CD4-positive, alpha-beta T cell treated with Interleukin-6 at 100 ng/mL for 8 hours (primary cell): ENCODE results near the gene TRAFD1.
"Not testable (repeated sequence)": the region's sequence is repeated elsewhere in the genome, so short reads cannot be mapped to it uniquely, and the experiment has no call there.

Experiments used
- DNase-seq: peaks from one replicate; pipeline ENCODE4 v3.0.0-alpha.2; 2020; ENCODE audit warnings: mixed read lengths, low spot score

TRAFD1 gene, protein sequence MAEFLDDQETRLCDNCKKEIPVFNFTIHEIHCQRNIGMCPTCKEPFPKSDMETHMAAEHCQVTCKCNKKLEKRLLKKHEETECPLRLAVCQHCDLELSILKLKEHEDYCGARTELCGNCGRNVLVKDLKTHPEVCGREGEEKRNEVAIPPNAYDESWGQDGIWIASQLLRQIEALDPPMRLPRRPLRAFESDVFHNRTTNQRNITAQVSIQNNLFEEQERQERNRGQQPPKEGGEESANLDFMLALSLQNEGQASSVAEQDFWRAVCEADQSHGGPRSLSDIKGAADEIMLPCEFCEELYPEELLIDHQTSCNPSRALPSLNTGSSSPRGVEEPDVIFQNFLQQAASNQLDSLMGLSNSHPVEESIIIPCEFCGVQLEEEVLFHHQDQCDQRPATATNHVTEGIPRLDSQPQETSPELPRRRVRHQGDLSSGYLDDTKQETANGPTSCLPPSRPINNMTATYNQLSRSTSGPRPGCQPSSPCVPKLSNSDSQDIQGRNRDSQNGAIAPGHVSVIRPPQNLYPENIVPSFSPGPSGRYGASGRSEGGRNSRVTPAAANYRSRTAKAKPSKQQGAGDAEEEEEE

DNA sequence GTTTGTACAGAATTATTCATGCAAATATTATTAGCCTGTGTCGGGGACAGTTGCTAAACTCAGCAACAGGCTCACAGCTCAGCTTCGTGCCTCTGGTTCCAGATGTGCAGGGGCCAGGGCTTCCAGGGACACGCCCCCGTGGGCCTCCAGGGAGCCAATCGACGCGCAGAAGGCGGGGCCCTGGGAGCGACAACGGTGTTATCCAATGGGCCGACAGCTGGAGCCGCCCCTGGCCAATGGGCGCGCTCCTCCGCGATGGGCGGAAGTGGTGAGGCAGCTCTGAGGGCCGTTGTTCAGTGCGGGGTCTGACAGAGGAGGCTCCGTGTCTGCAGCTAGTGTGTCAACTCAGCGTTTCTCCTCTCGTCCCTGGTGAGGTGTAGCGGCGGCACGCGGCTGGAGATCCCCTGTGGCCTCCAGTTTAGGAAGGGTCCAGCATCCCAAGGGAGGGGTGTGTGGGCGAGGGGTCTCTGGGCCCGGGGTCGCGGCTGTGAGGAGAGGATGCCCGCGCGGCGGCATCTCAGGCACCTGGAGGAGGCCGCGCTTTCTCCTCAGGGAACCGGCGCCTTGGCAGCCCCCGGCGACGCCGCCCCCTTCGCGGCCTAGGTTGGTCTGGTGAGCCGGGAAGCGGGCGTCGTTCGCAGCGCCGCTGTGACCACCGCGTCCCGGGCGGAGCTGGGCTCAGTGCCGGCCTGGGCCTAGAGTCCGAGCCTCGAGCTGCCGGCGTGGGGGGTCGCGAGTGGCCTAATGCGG lies at the start of gene TRAFD1:
Gene TRAFD1, plus strand, starts transcription at position 311 of the 750 bp plus-strand sequence. CDS start 4,963 bp downstream, outside the sequence.
- peak; percentile 97 for DNase-seq

DNA sequence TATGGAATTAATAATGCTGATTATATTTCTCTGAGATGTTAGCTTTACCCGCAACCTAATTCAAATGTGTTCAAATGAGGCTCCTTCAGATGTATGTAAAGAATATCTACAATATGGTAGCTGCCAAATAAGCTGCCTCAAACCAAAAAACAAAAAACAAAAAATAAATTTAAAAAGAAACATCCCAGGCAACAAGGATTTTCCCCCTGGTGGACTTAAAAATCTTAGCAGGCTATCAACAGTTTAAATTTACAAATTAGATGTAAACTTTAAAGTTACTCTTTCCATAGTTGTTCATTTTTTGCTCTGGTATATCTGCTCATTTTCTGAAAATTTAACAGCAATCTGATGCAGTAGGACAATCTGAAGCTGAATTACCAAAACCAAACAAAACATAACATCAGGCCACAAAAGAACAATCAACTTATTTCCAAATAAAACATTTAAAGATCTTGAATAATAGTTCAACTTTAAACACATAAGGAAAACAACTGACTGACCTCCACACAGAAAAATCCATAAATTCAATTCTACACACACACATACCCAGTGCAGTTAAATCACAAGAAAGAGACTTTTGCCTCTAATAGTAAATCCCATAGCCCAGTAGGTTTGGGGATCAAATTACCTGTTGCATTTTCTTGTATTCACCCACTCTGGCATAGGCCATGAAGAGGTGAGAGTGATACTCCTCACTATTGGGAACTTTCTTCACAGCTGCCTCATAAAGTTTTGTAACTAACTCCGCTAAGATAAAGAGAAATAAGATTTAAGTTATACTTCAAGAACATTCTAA lies 38.1 kb upstream of the TRAFD1 start:
- DNase-seq = no peak

DNA sequence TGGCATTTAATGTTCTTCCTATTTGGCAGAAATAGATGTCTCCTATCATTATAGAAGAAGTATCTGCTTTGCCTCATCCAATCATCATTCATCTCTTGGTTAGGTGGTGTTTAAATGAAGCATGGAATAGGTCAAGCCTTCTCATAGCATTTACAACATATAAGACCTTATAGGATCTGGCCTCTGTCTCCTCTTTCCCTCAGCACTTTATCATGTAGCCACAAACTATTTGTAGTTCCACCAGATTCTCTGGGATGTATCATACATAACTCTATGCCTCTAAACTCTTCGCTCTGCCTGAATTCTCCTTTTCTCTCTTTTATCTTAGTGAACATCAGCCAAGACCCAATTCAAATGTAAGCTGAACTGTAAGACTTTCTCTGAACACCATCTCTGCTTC lies 37.5 kb upstream of the TRAFD1 start:
- DNase-seq = no peak

DNA sequence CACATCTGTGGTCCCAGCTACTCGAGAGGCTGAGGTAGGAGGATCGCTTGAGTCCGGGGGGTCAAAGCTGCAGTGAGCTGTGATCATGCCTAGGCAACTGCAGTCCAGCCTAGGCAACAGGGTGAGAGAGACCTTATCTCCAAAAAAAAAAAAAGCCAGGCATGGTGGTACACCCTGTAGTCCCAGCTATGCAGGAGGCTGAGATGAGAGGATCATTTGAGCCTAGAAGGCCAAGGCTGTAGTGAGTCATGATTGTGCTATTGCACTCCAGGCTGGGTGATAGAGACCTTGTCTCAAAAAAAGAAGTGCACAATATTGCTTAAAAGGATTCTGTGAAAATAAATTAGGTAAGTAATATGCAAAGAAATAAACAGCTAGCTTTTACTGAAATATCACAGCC lies 33.8 kb upstream of the TRAFD1 start:
- no peak for DNase-seq

DNA sequence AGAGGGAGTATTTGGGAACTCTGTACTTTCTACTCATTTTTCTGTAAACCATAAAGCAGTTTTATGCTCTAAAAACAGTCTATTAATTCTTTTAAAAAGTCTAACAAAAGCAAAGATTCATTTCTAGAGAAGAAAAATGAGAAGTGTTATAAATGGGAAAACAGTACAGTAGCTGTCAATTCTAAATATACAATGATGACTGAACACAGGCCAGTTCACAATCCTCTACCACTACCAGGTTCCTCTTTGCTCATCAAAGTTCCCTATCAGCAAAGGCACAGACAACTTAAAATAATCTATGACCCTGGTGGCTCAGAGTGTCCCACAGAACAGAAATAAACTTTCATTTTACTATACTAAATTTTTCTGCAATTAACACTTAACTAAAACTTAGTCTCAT lies 29.3 kb upstream of the TRAFD1 start:
- DNase-seq = no peak

DNA sequence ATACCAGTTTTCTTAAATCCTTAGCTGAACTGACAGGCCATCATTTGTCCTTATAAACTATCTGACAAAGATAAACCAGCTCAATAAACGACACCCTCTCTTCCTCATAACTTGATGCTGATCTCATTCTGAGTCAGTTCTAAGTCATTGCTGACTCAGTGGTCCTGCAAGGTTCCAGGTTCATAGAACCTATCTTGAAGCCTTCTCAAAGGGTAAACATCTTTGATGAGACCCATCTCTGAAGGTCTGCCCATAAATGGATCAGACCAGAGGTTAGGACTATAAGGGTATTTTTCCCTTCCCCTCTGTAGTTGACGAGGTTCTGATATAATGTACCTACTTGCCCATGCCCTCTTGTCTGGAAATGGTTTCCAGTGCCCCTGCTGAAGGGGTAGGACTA lies 28.7 kb upstream of the TRAFD1 start:
- DNase-seq = no peak

DNA sequence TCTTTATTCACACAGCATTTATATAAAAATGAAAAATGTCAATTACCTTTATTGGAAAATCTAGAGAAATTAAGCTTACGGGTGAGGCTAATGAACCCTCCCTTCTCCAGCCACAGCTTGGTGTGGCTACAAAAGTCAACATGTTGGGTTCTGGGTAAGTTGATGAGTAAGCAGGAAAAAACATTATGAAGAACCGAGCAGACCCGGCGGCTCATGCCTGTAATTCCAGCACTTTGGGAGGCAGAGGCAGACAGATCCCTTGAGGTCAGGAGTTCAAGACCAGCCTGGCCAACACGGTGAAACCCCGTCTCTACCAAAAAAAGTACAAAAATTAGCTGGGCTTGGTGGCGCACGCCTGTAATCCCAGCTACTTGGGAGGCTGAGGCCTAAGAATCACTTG lies 27.7 kb upstream of the TRAFD1 start:
- no peak for DNase-seq

DNA sequence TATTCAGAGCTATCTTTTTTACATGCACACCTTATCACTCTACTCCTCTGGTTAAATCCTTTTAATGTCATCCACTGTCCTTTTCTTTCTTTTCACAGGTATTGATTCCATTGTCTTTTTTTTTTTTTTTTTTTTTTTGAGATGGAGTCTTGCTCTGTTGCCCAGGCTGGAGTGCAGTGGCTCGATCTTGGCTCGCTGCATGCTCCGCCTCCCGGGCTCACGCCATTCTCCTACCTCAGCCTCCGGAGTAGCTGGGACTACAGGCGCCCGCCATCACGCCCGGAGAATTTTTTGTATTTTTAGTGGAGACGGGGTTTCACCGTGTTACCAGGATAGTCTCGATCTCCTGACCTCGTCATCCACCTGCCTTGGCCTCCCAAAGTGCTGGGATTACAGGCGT lies 24.9 kb upstream of the TRAFD1 start:
- not testable (repeated sequence) for DNase-seq

DNA sequence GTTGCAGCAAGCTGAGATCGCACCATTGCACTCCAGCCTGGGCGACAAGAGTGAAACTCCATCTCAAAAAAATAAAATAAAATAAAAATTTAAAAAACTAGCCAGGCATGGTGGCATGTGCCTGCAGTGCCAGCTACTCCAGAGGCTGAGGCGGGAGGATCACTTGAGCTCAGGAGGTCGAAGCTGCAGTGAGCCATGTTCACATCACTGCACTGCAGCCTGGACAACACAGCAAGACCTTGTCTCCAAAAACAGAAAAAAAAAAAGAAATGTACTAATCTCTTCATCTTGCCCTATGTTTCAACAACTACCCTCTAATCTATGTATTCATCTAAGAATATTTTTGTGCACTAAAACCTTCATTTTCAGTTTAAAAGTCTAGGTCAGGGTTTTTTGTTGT lies 23.2 kb upstream of the TRAFD1 start:
- DNase-seq = no peak

DNA sequence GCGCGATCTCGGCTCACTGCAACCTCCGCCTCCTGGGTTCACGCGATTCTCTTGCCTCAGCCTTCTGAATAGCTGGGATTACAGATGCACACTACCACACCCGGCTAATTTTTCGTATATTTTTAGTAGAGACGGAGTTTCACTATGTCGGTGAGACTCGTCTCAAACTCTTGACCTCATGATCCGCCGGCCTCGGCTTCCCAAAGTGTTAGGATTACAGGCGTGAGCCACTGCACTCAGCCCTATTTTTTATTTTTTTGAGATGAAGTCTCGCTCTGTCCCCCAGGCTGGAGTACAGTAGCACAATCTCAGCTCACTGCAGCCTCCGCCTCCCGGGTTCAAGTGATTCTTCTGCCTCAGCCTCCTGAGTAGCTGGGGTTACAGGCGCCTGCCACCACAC lies 22.6 kb upstream of the TRAFD1 start:
- not testable (repeated sequence) for DNase-seq

DNA sequence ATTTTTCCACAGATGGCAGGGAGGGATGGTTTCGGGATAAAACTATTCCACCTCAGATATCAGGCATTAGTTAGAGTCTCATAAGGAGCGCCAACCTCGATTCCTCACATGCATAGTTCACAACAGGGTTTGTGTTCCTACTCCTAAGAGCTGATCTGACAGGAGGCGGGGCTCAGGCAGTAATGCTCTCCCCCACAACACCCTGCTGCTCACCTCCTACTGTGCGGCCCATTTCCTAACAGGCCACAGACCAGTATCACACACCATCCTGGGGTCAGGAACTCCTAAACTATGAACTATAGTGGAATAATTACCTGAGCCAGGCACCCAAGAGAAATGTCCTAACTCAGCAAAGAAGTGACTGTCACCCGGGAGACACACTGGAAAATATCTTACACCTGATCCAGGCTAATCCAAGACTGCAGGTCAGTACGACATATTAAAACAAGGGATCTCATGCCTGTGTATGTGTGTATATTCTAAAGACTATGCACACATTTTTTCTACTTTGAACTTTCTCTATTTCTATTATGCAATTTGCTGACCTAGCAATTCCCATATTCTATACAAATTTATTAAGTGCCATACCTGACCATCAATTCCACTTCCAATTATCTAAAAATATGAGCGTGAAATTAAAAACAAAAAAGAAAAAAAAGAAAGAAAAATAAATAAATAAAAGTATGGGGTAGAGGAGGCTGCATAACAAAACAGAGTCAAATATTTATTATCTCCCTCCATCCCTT lies 21.4 kb upstream of the TRAFD1 start:
- no peak for DNase-seq

DNA sequence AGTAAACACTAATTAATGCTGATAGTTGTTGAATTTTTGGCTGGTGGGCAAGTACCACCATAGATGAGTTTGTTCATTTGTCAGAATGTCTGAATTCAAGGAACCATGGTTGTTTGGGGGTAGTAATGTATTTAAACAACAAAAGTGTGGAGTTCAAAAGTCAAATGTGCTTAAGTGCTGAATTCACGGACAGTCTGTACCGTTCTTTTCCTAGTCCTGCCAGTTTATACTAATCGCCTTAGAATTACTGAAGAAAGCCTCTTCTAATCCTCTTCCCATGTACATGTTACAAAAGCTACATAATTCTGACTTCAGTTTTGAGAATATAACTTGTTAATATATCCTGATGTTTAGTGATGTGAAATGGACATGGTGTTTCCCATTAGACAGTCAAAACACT lies 19.5 kb upstream of the TRAFD1 start:
- DNase-seq = no peak

DNA sequence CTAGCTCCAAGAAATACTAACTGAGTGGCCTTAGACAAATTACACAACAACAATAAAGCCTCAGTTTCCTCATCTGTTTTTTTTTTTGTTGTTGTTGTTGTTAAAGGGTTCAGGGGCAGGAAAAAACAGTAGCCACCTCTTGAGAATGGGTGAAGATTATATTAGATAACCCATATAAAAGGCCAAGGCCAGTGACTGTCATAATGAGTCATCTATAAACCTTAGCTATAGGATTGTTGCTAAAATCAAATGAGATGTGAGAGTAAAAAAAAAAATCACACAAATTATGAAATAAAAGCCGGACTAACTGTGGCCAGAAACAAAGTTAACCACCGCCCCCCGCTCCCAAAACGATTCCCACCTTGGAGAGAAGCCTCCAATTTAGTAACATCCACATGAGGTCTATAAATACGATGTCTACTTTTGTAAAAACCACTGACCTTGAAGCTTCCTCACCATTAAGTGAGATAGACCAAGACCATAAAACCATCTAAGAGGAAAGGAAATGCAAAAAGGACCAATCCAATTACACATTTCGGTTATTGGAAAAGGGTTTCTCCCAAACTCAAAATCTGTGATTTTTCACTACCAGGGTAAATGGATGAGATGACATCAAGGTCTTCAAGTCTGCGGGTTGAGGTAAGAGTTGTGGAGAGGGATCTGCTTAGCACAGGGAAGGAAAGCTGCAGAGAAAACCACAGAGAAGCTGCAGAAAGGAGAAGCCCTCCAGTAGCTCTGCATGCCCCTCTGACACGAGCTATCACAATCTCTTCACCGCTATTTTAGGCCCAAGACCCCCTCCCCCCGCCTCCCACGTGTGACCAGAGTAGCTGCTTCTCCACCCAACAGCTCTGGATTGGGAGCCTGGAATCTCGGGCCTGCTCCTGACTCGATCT lies 17.8 kb upstream of the TRAFD1 start:
- DNase-seq = no peak

DNA sequence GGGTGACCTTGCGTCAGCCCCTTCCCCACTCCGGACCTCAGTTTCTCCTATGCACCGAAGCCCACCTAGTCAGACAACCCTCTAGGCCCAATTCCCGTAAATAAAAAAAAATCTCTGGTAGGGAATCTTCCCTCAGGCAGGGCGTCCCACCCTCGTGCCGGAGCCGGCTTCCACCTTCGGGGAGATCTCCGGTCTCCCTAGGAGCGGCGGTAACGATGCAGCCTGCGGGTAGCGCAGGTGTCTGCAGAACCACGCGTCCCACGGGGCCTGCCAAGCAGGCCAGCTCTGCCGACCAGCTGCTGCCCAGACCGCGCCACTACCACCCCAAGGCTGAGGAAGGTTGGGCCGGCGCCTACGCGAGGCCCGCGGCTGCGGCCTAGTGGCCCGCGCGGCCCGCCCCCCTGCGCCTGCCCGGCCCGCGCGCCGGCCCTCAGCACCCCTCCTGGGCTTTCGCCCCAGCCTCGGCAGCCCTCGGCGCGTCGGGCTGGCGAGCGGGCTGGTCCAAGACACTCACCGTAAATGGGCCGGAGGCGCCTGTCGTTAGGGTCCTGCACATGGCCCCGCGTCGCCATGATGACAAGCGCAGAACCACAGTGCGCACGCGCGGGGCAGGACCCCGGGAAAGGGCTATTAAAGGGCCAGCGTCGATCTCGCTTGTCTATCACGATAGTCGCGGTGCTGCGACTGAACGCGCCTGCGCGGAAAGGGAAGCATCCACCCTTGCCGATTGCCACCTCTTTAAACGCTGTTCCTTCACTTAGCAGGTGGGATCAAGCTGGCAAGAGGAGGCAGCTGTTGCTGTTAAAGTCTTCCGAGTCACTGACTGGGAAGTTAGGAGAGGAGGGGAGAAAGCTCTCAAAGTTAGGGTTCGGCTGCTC lies 16.9 kb upstream of the TRAFD1 start, which contains the start of gene NAA25:
Gene NAA25, minus strand, starts transcription at position 582 of the 878 bp plus-strand sequence. Its CDS starts 10 bp downstream, at position 572.
- peak; percentile 84 for DNase-seq

DNA sequence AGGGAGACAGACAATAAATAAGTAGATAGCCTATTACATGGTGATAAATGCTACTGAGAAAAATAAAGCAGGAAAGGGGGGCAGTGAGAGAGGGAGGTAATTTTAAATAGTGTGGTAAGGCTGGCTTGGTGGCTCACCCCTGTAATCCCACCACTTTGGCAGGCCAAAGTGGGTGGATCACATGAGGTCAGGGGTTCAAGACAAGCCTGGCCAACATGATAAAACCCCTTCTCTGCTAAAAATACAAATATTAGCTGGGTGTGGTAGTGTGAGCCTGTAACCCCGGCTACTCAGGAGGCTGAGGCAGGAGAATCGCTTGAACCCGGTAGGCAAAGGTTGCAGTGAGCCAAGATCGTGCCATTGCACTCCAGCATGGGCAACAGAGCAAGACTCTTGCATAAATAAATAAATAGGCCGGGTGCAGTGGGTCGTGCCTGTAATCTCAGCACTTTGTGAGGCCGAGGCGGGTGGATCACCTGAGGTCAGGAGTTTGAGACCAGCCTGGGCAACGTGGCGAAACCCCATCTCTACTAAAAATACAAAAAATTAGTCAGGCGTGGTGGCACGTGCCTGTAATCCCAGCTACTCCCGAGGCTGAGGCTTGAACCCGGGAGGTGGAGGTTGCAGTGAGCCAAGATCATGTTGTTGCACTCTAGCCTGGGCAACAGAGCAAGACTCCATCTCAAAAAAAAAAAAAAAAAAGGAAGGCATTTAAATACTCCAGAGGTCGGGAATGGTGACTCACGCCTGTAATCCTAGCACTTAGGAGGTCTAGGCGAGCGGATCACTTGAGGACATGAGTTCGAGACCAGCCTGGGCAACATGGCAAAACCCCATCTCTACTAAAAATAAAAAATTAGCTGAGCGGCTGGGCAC lies 14.3 kb upstream of the TRAFD1 start:
- not testable (repeated sequence) for DNase-seq

DNA sequence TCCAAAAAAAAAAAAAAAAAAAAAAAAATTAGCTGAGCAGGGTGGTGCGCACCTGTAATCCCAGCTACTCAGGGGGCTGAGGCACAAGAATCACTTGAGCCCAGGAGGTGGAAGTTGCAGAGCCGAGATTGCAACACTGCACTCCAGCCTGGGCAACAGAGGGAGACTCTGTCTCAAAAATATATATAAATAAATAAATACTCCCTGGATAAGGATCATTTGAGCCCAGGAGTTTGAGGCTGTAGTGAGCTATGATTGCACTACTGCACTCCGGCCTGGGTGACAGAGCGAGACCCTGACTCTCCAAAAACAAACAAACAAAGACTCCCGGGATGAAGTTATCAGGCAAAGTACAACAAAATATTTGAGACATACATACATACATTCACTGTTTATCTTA lies 13.4 kb upstream of the TRAFD1 start:
- no peak for DNase-seq

DNA sequence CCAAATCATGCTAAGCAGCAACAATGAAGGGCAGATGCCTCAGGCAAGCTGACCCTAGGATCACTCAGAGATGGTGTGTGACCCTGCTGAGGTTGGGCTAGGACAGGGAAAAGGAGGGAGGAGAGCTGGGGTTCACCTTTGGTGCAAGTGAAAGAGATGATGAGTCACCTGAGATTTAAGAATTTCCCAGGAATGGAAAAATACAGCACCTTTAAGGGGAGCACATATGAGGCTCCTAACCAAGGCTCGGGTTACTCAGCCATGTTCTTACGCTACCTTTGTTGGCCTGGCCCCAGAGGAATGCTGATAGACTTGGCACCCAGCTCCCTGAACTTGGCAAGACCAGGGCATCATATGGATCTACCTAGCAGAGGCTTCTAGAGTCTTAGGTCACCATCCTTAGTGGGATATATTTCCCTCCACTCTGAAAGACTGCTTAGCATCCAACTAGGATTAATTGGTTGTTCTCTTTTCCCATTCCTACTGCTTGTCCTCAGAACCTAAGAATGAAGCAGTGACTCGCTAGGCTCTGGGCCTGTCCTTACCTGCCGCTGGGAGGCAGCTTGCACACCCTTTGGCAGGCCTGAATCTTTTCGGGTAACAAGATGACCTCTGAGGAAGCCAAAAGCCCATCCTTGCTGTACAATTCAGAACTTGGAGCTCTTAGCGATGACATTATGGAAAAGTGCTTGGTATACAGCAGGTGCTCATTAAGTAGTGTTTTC lies 12.8 kb upstream of the TRAFD1 start:
- no peak for DNase-seq
